HEK293 (cell line): ENCODE results near the gene SEMA4D.
A peak's percentile ranks its signal among the peaks of the same experiment; 100 is the strongest.

Experiments used
- CTCF ChIP-seq: fragments of 450-650 bp; formaldehyde crosslinking; IDR thresholded peaks from 2 replicates; pipeline ENCODE4 v1.5.1; 2016; ENCODE audit warnings: missing biosample characterization, missing genetic modification characterization
- HOXA7 ChIP-seq: sonication (generic); formaldehyde crosslinking; IDR thresholded peaks from 2 replicates; pipeline ENCODE4 v1.8.1; 2022; ENCODE audit warnings: missing genetic modification reagents, borderline replicate concordance
- KLF16 ChIP-seq: fragments of 450-650 bp; formaldehyde crosslinking; IDR thresholded peaks from 2 replicates; pipeline ENCODE4 v1.5.1; 2017; ENCODE audit warnings: missing biosample characterization, missing genetic modification characterization
- MYNN ChIP-seq: fragments of 450-650 bp; formaldehyde crosslinking; IDR thresholded peaks from 2 replicates; pipeline ENCODE4 v1.5.1; 2016; ENCODE audit warnings: missing biosample characterization, missing genetic modification characterization, borderline replicate concordance
- YY1 ChIP-seq: fragments of 450-650 bp; formaldehyde crosslinking; IDR thresholded peaks from 2 replicates; pipeline ENCODE4 v1.5.1; 2018; ENCODE audit warnings: missing biosample characterization, missing genetic modification characterization
- ZNF112 ChIP-seq: fragments of 450-650 bp; formaldehyde crosslinking; IDR thresholded peaks from 2 replicates; pipeline ENCODE4 v1.5.0; 2017; ENCODE audit warnings: missing biosample characterization, missing genetic modification characterization
- ZNF133 ChIP-seq: fragments of 450-650 bp; formaldehyde crosslinking; IDR thresholded peaks from 2 replicates; pipeline ENCODE4 v1.5.1; 2016; ENCODE audit warnings: missing biosample characterization, missing genetic modification characterization
- ZNF146 ChIP-seq: fragments of 450-650 bp; formaldehyde crosslinking; IDR thresholded peaks from 2 replicates; pipeline ENCODE4 v1.5.1; 2016; ENCODE audit warnings: missing biosample characterization, missing genetic modification characterization
- ZNF16 ChIP-seq: fragments of 450-650 bp; formaldehyde crosslinking; IDR thresholded peaks from 2 replicates; pipeline ENCODE4 v1.5.1; 2016; ENCODE audit warnings: low read depth, missing biosample characterization, missing genetic modification characterization
- ZNF169 ChIP-seq: fragments of 450-650 bp; formaldehyde crosslinking; IDR thresholded peaks from 2 replicates; pipeline ENCODE4 v1.5.1; 2016; ENCODE audit warnings: missing biosample characterization, missing genetic modification characterization
- ZNF19 ChIP-seq: fragments of 450-650 bp; formaldehyde crosslinking; IDR thresholded peaks from 2 replicates; pipeline ENCODE4; 2016; ENCODE audit warnings: missing biosample characterization, missing genetic modification characterization, low read depth
- ZNF26 ChIP-seq: fragments of 450-650 bp; formaldehyde crosslinking; IDR thresholded peaks from 2 replicates; pipeline ENCODE4 v1.5.1; 2016; ENCODE audit warnings: missing biosample characterization, missing genetic modification characterization
- ZNF335 ChIP-seq: fragments of 450-650 bp; formaldehyde crosslinking; conservative IDR thresholded peaks from 2 replicates; pipeline ENCODE4 v1.5.1; 2016; ENCODE audit warnings: missing biosample characterization, missing genetic modification characterization
- ZNF354C ChIP-seq: fragments of 450-650 bp; formaldehyde crosslinking; IDR thresholded peaks from 2 replicates; pipeline ENCODE4 v1.5.1; 2016; ENCODE audit warnings: missing biosample characterization, missing genetic modification characterization, low read depth, borderline replicate concordance
- ZNF394 ChIP-seq: fragments of 450-650 bp; formaldehyde crosslinking; IDR thresholded peaks from 2 replicates; pipeline ENCODE4 v1.5.1; 2016; ENCODE audit warnings: missing biosample characterization, missing genetic modification characterization, mild to moderate bottlenecking, moderate library complexity, borderline replicate concordance
- ZNF404 ChIP-seq: fragments of 450-650 bp; formaldehyde crosslinking; IDR thresholded peaks from 2 replicates; pipeline ENCODE4 v1.5.1; 2017; ENCODE audit warnings: missing biosample characterization, missing genetic modification characterization
- ZNF48 ChIP-seq: fragments of 450-650 bp; formaldehyde crosslinking; IDR thresholded peaks from 2 replicates; pipeline ENCODE4 v1.5.1; 2016; ENCODE audit warnings: missing biosample characterization, missing genetic modification characterization
- ZNF488 ChIP-seq: fragments of 450-650 bp; formaldehyde crosslinking; IDR thresholded peaks from 2 replicates; pipeline ENCODE4 v1.5.1; 2016; ENCODE audit warnings: missing biosample characterization, missing genetic modification characterization
- ZNF513 ChIP-seq: fragments of 450-650 bp; IDR thresholded peaks from 2 replicates; pipeline ENCODE4 v1.5.1; 2018; ENCODE audit warnings: missing biosample characterization, missing genetic modification characterization
- ZNF518A ChIP-seq: fragments of 450-650 bp; formaldehyde crosslinking; conservative IDR thresholded peaks from 2 replicates; pipeline ENCODE4 v1.5.1; 2016; ENCODE audit warnings: low read depth, missing biosample characterization, missing genetic modification characterization
- ZNF529 ChIP-seq: fragments of 450-650 bp; formaldehyde crosslinking; IDR thresholded peaks from 2 replicates; pipeline ENCODE4 v1.5.1; 2017; ENCODE audit warnings: missing genetic modification characterization, missing biosample characterization; ENCODE audit not compliant: insufficient replicate concordance
- ZNF549 ChIP-seq: fragments of 450-650 bp; IDR thresholded peaks from 2 replicates; pipeline ENCODE4 v1.5.1; 2018; ENCODE audit warnings: missing biosample characterization, missing genetic modification characterization, mild to moderate bottlenecking, inconsistent platforms, moderate library complexity
- ZNF555 ChIP-seq: fragments of 450-650 bp; formaldehyde crosslinking; conservative IDR thresholded peaks from 2 replicates; pipeline ENCODE4 v1.5.1; 2017; ENCODE audit warnings: missing biosample characterization, mild to moderate bottlenecking, missing genetic modification characterization, inconsistent platforms
- ZNF560 ChIP-seq: fragments of 450-650 bp; formaldehyde crosslinking; IDR thresholded peaks from 2 replicates; pipeline ENCODE4 v1.5.1; 2017; ENCODE audit warnings: missing biosample characterization, missing genetic modification characterization, borderline replicate concordance
- ZNF596 ChIP-seq: fragments of 450-650 bp; IDR thresholded peaks from 2 replicates; pipeline ENCODE4 v1.5.0; 2018; ENCODE audit warnings: missing biosample characterization, mild to moderate bottlenecking, missing genetic modification characterization, moderate library complexity
- ZNF600 ChIP-seq: fragments of 450-650 bp; formaldehyde crosslinking; IDR thresholded peaks from 2 replicates; pipeline ENCODE4 v1.5.1; 2016; ENCODE audit warnings: missing biosample characterization, missing genetic modification characterization
- ZNF624 ChIP-seq: fragments of 450-650 bp; formaldehyde crosslinking; IDR thresholded peaks from 2 replicates; pipeline ENCODE4 v1.5.1; 2017; ENCODE audit warnings: missing biosample characterization, missing genetic modification characterization
- ZNF626 ChIP-seq: fragments of 450-650 bp; sonication (Bioruptor Pico); formaldehyde crosslinking; IDR thresholded peaks from 2 replicates; pipeline ENCODE4 v1.5.1; 2018; ENCODE audit warnings: missing biosample characterization, missing genetic modification characterization, inconsistent platforms
- ZNF777 ChIP-seq: fragments of 450-650 bp; formaldehyde crosslinking; IDR thresholded peaks from 2 replicates; pipeline ENCODE4 v1.5.1; 2017; ENCODE audit warnings: missing biosample characterization, missing genetic modification characterization, borderline replicate concordance
- ZXDB ChIP-seq: fragments of 450-650 bp; formaldehyde crosslinking; IDR thresholded peaks from 2 replicates; pipeline ENCODE4 v1.5.1; 2016; ENCODE audit warnings: missing biosample characterization, missing genetic modification characterization

SEMA4D gene

GRCh38 chr9:89497978-89498851, at the start of gene SEMA4D (continued):
- TF ChIP-seq HOXA7 (CRISPR knock-in tag) (no peak), ZNF335 (tag by site-specific recombination) (peak; percentile 59; the same call in 1 of the 2 replicates), ZNF624 (tag by site-specific recombination) (no peak), ZNF16 (tag by site-specific recombination) (no peak), ZNF112 (tag by site-specific recombination) (no peak), ZNF146 (tag by site-specific recombination) (no peak), ZNF513 (tag by site-specific recombination) (peak; percentile 87), ZNF133 (tag by site-specific recombination) (no peak), ZNF19 (no peak), ZNF529 (no peak), ZNF560 (tag by site-specific recombination) (no peak), ZNF354C (tag by site-specific recombination) (no peak), YY1 (tag by site-specific recombination) (no peak), CTCF (tag by site-specific recombination) (no peak), ZXDB (peak; percentile 68), ZNF549 (tag by site-specific recombination) (no peak), ZNF626 (tag by site-specific recombination) (no peak), ZNF555 (tag by site-specific recombination) (no peak), KLF16 (tag by site-specific recombination) (no peak), ZNF777 (tag by site-specific recombination) (no peak), ZNF169 (tag by site-specific recombination) (no peak), ZNF600 (tag by site-specific recombination) (no peak), ZNF488 (tag by site-specific recombination) (no peak), ZNF394 (tag by site-specific recombination) (no peak), ZNF404 (tag by site-specific recombination) (no peak), ZNF48 (tag by site-specific recombination) (no peak), ZNF518A (0 out of 2 replicates have a peak, but pooled peaks have one; percentile 24), MYNN (tag by site-specific recombination) (no peak), ZNF596 (tag by site-specific recombination) (no peak), ZNF26 (no peak)
